ENCODE results near the gene APEH.

APEH gene

DNA sequence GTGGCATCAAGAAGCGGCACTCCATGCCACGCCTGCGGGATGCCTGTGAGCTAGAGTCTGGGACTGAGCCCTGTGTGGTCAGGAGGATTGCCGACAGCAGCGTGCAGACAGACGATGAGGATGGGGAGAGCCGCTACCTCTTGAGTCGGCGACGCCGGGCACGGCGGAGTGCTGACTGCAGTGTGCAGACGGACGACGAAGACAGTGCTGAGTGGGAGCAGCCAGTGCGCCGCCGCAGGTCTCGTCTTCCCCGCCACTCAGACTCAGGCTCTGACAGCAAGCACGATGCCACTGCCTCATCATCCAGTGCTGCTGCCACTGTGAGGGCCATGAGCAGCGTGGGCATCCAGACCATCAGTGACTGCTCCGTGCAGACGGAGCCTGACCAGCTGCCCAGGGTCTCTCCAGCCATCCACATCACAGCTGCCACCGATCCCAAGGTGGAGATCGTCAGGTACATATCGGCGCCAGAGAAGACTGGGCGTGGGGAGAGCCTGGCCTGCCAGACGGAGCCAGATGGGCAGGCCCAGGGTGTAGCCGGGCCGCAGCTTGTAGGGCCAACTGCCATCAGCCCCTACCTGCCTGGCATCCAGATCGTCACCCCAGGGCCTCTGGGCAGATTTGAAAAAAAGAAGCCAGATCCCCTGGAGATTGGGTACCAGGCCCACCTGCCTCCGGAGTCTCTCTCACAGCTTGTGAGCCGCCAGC, 16.8 kb upstream of the APEH start:
- Histone ChIP-seq H3K36me3 (ENCODE audit: control insufficient read depth, insufficient read depth, low read length) (no peaks in the 10 kb centered on the region), H3K9me3 (ENCODE audit: control insufficient read depth, insufficient read depth, low read length) (no peaks in the 10 kb centered on the region), H3K4me1 (ENCODE audit: control insufficient read depth, insufficient read depth, low read length) (no peaks in the 10 kb centered on the region), H3K27ac (ENCODE audit: low read length) (no peak overlapping the region), H3K27me3 (ENCODE audit: control insufficient read depth, insufficient read depth, low read length) (no peaks in the 10 kb centered on the region), H3K4me3 (ENCODE audit: low read length) (no peak overlapping the region)
- no peak for DNase-seq (ENCODE audit: low read depth, low spot score)
- WGBS (ENCODE audit: insufficient coverage, insufficient read length), result no CpG with 5 or more reads among the region's 36 CpGs

DNA sequence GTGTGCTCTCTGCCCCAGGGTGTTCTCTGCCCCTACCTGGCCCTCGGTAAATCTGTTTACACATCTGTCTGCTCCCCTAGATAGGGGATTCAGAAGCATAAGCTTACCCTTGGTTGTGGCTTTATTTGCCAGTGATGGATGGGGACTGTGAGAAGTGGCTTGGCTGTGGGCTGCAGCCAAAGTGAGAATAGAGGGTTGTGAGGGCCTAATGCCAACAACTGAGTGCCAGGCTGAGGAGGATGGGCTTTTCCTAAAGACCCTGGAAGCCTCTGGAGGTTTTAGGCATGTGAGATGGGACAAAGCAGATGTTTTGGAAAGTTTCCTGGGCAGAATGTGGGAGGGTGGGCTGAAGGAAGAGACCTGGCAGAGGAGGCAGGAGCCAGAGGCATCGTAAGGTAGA, 15.4 kb upstream of the APEH start:
- Histone ChIP-seq H3K4me3 (ENCODE audit: low read length) (no peak overlapping the region), H3K4me1 (ENCODE audit: control insufficient read depth, insufficient read depth, low read length) (no peaks in the 10 kb centered on the region), H3K36me3 (ENCODE audit: control insufficient read depth, insufficient read depth, low read length) (no peaks in the 10 kb centered on the region), H3K27me3 (ENCODE audit: control insufficient read depth, insufficient read depth, low read length) (no peaks in the 10 kb centered on the region), H3K9me3 (ENCODE audit: control insufficient read depth, insufficient read depth, low read length) (no peaks in the 10 kb centered on the region), H3K27ac (ENCODE audit: low read length) (no peak overlapping the region)
- DNase-seq (ENCODE audit: low read depth, low spot score), result no peak
- no CpG with 5 or more reads among the region's 2 CpGs for WGBS (ENCODE audit: insufficient coverage, insufficient read length)

DNA sequence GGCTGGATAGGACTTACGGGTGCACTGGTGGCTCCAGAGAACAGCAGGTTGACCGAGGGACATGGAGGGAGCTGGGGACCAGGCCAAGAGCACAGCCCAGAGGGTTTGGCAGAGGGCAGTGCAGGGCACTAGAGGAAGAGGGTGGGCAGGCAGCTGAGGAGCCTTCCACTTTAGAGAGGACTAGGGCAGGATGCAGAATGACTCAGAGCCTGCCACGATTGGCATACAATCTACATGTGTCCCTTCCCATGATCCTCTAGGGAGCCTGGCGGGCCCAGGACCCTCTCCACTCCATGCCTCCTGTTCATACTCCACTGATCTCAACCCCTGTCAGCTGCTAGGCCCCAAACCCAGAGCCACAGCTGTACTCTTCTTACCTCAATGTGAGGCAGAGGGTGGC, 14.4 kb upstream of the APEH start:
- Histone ChIP-seq H3K36me3 (ENCODE audit: control insufficient read depth, insufficient read depth, low read length) (no peaks in the 10 kb centered on the region), H3K27ac (ENCODE audit: low read length) (no peak overlapping the region), H3K4me3 (ENCODE audit: low read length) (no peak overlapping the region), H3K9me3 (ENCODE audit: control insufficient read depth, insufficient read depth, low read length) (no peaks in the 10 kb centered on the region), H3K27me3 (ENCODE audit: control insufficient read depth, insufficient read depth, low read length) (no peaks in the 10 kb centered on the region), H3K4me1 (ENCODE audit: control insufficient read depth, insufficient read depth, low read length) (no peaks in the 10 kb centered on the region)
- DNase-seq (ENCODE audit: low read depth, low spot score), result no peak
- WGBS (ENCODE audit: insufficient coverage, insufficient read length), result no CpG with 5 or more reads among the region's 4 CpGs

DNA sequence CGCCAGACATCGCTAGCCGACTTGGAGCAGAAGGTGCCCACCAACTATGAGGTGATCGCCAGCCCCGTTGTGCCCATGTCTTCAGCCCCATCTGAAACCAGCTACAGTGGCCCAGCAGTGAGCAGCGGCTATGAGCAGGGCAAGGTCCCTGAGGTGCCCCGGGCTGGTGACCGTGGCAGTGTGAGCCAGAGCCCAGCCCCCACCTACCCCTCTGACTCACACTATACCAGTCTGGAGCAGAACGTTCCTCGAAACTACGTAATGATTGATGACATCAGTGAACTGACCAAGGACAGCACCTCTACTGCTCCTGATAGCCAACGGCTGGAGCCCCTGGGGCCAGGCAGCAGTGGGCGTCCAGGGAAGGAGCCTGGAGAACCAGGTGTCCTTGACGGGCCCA, 12.9 kb upstream of the APEH start:
- no CpG with 5 or more reads among the region's 14 CpGs for WGBS (ENCODE audit: insufficient coverage, insufficient read length)
- no peaks in the 10 kb centered on the region for H3K36me3 ChIP-seq (ENCODE audit: control insufficient read depth, insufficient read depth, low read length)
- H3K9me3 ChIP-seq (ENCODE audit: control insufficient read depth, insufficient read depth, low read length), result no peaks in the 10 kb centered on the region
- H3K27me3 ChIP-seq (ENCODE audit: control insufficient read depth, insufficient read depth, low read length), result no peaks in the 10 kb centered on the region
- no peak overlapping the region for H3K27ac ChIP-seq (ENCODE audit: low read length)
- no peaks in the 10 kb centered on the region for H3K4me1 ChIP-seq (ENCODE audit: control insufficient read depth, insufficient read depth, low read length)
- H3K4me3 ChIP-seq (ENCODE audit: low read length), result no peak overlapping the region
- DNase-seq (ENCODE audit: low read depth, low spot score), result no peak

DNA sequence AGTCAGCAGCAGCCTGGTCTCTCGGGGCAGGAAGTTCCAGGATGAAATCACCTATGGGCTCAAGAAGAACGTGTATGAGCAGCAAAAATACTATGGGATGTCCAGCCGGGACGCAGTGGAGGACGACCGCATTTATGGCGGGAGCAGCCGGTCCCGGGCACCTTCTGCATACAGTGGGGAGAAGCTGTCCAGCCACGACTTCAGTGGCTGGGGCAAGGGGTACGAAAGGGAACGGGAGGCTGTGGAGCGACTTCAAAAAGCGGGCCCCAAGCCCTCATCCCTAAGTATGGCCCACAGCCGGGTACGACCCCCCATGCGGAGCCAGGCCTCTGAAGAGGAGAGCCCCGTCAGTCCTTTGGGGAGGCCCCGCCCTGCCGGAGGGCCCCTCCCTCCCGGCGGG, 12.1 kb upstream of the APEH start:
- Histone ChIP-seq H3K27me3 (ENCODE audit: control insufficient read depth, insufficient read depth, low read length) (no peaks in the 10 kb centered on the region), H3K27ac (ENCODE audit: low read length) (no peak overlapping the region), H3K4me3 (ENCODE audit: low read length) (no peak overlapping the region), H3K9me3 (ENCODE audit: control insufficient read depth, insufficient read depth, low read length) (no peaks in the 10 kb centered on the region), H3K4me1 (ENCODE audit: control insufficient read depth, insufficient read depth, low read length) (no peaks in the 10 kb centered on the region), H3K36me3 (ENCODE audit: control insufficient read depth, insufficient read depth, low read length) (no peaks in the 10 kb centered on the region)
- no peak for DNase-seq (ENCODE audit: low read depth, low spot score)
- no CpG with 5 or more reads among the region's 22 CpGs for WGBS (ENCODE audit: insufficient coverage, insufficient read length)

DNA sequence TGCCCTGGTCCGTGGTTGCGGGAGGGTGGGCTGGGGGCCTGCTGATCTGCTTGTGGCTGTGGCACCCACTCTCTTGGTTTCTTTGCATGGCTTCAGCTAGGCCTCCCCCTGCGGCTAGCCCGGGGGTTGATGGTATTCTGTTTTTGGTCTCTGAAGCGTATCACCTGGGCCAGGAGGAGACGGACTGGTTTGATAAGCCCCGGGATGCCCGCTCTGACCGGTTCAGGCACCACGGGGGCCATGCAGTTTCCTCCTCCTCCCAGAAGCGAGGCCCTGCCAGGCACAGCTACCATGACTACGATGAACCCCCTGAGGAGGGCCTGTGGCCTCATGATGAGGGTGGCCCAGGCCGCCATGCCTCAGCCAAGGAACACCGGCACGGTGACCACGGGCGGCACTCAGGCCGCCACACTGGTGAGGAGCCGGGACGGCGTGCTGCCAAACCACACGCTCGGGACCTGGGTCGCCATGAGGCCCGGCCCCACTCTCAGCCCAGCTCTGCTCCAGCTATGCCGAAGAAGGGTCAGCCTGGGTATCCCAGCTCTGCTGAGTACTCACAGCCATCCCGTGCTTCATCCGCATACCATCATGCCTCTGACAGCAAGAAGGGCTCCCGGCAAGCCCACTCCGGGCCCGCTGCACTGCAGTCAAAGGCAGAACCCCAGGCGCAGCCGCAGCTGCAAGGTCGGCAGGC, 11.3 kb upstream of the APEH start:
- H3K27ac ChIP-seq (ENCODE audit: low read length), result no peak overlapping the region
- H3K4me3 ChIP-seq (ENCODE audit: low read length), result no peak overlapping the region
- no peak for DNase-seq (ENCODE audit: low read depth, low spot score)
- no peaks in the 10 kb centered on the region for H3K4me1 ChIP-seq (ENCODE audit: control insufficient read depth, insufficient read depth, low read length)
- WGBS (ENCODE audit: insufficient coverage, insufficient read length), result no CpG with 5 or more reads among the region's 34 CpGs
- H3K9me3 ChIP-seq (ENCODE audit: control insufficient read depth, insufficient read depth, low read length), result no peaks in the 10 kb centered on the region
- H3K27me3 ChIP-seq (ENCODE audit: control insufficient read depth, insufficient read depth, low read length), result no peaks in the 10 kb centered on the region
- no peaks in the 10 kb centered on the region for H3K36me3 ChIP-seq (ENCODE audit: control insufficient read depth, insufficient read depth, low read length)

DNA sequence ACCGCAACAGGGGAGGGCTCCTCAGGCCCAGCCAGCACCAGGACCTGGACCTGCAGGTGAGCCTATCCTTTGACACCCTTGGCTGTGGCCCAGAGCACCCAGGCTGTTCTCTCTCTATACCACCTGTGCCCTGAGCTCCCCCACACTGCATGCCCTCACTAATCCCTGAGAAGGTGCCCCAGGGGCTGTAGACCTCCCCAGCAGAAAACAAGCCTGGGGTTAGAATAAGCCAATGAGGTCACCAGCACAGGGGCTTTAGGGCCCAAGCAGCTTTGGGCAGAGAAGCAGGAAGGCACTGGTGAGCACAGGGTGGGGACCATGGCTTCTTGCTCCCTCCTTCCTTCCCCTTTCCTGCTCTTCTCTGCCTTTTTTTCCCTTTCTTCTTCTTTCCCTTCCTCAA, 10.3 kb upstream of the APEH start:
- no peak overlapping the region for H3K27ac ChIP-seq (ENCODE audit: low read length)
- DNase-seq (ENCODE audit: low read depth, low spot score), result no peak
- no peaks in the 10 kb centered on the region for H3K27me3 ChIP-seq (ENCODE audit: control insufficient read depth, insufficient read depth, low read length)
- H3K4me1 ChIP-seq (ENCODE audit: control insufficient read depth, insufficient read depth, low read length), result no peaks in the 10 kb centered on the region
- no peak overlapping the region for H3K4me3 ChIP-seq (ENCODE audit: low read length)
- H3K9me3 ChIP-seq (ENCODE audit: control insufficient read depth, insufficient read depth, low read length), result no peaks in the 10 kb centered on the region
- H3K36me3 ChIP-seq (ENCODE audit: control insufficient read depth, insufficient read depth, low read length), result no peaks in the 10 kb centered on the region
- WGBS (ENCODE audit: insufficient coverage, insufficient read length), result no CpG with 5 or more reads among the region's 1 CpG

DNA sequence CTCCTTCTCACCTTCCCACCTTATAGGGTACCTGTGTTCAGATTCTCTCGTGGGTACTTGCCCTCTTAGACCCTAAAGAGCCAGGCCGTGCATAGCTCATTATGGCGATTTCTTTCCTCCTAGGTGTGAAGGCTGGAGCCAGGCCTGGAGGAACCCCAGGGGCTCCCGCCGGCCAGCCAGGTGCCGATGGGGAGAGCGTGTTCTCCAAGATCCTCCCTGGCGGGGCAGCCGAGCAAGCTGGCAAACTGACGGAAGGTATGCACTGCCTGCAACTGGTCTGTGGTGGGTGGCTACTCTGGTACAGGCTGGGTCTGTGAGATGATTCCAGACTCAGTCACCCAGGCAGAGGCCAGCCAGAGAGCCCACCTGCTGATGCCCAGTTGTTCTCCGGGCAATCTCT, 9.9 kb upstream of the APEH start:
- no peaks in the 10 kb centered on the region for H3K27me3 ChIP-seq (ENCODE audit: control insufficient read depth, insufficient read depth, low read length)
- no peak overlapping the region for H3K27ac ChIP-seq (ENCODE audit: low read length)
- H3K4me3 ChIP-seq (ENCODE audit: low read length), result no peak overlapping the region
- no CpG with 5 or more reads among the region's 11 CpGs for WGBS (ENCODE audit: insufficient coverage, insufficient read length)
- H3K4me1 ChIP-seq (ENCODE audit: control insufficient read depth, insufficient read depth, low read length), result no peaks in the 10 kb centered on the region
- DNase-seq (ENCODE audit: low read depth, low spot score), result no peak
- no peaks in the 10 kb centered on the region for H3K9me3 ChIP-seq (ENCODE audit: control insufficient read depth, insufficient read depth, low read length)
- H3K36me3 ChIP-seq (ENCODE audit: control insufficient read depth, insufficient read depth, low read length), result no peaks in the 10 kb centered on the region

DNA sequence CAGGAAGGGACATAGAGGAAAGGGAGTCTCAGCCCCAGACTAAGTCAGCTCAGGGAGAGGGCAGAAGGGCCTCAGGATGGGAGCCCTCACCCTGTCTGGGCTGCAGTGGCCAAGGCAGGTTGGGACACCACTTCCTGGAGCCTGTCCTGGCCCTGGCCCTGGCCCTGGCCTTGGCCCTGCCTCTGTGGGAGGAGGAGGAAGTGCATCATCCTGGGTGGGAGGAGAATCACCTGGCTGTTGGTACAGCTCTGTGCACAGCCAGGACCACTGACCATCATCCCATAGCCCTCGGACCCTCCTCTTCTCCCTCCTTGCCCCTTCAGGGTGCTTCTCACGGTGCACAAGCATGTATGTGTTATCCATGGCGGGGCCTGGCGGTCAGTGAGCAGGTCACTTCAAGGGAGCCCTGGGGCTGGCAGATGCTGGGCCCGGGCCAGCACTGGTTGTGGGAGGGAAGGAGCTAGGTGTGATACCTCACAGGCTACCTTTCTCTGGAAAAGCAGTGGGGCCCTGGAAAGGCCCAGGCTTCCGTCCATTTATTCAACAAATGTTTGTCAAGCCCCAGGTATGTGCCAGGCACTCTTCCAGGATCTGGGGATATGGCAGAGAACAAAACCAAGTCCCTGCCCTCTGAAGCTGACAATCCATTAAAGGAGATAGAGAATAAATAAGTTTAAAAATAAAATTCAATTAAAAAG, 8.2 kb upstream of the APEH start:
- H3K27me3 ChIP-seq (ENCODE audit: control insufficient read depth, insufficient read depth, low read length), result no peaks in the 10 kb centered on the region

DNA sequence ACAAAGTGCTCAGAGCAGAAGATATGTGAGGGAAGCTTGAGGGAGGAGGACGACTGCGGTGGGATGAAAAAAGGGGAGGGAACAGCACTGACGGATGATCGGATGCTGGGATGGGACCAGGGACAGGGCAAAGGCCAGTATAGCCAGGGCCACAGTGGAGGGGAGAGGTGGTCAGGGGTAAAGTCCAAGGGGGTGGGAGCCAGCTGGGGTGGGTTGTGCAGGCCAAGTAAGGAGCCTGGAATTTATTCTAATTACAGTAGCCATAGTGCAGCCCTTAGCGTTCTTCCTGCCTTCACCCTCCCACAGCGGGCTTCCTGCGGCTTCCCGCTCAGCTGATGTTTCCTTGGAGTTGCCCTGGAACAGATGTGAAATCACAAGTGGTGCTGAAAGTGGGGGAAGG, 7.6 kb upstream of the APEH start:
- Histone ChIP-seq H3K4me3 (ENCODE audit: low read length) (no peak overlapping the region), H3K36me3 (ENCODE audit: control insufficient read depth, insufficient read depth, low read length) (no peaks in the 10 kb centered on the region), H3K27ac (ENCODE audit: low read length) (no peak overlapping the region), H3K4me1 (ENCODE audit: control insufficient read depth, insufficient read depth, low read length) (peaks cover 1% of the 10 kb centered on the region; the same call in 1 of the 2 replicates), H3K27me3 (ENCODE audit: control insufficient read depth, insufficient read depth, low read length) (no peaks in the 10 kb centered on the region), H3K9me3 (ENCODE audit: control insufficient read depth, insufficient read depth, low read length) (no peaks in the 10 kb centered on the region)
- no CpG with 5 or more reads among the region's 8 CpGs for WGBS (ENCODE audit: insufficient coverage, insufficient read length)
- no peak for DNase-seq (ENCODE audit: low read depth, low spot score)

More for the DNA sequence above, 8.2 kb upstream of the APEH start:
- Histone ChIP-seq H3K9me3 (ENCODE audit: control insufficient read depth, insufficient read depth, low read length) (no peaks in the 10 kb centered on the region), H3K4me1 (ENCODE audit: control insufficient read depth, insufficient read depth, low read length) (no peaks in the 10 kb centered on the region), H3K27ac (ENCODE audit: low read length) (no peak overlapping the region), H3K4me3 (ENCODE audit: low read length) (no peak overlapping the region), H3K36me3 (ENCODE audit: control insufficient read depth, insufficient read depth, low read length) (no peaks in the 10 kb centered on the region)
- DNase-seq (ENCODE audit: low read depth, low spot score), result no peak
- no CpG with 5 or more reads among the region's 6 CpGs for WGBS (ENCODE audit: insufficient coverage, insufficient read length)

Measured in iPS DF 6.9 (cell line).